Kasumi-1 (cell line): ENCODE results near the gene NTRK2.

Source experiments
- DNase-seq, 2 experiments: peaks; one replicate each; lab custom pipeline; 2025; lab: John Stamatoyannopoulos, UW

NTRK2 gene

GRCh38 chr9:84681516-84682285, 12.2 kb downstream of the NTRK2 start:
- DNase-seq = no peak

- DNase-seq = no peak
These were observed 16.5 kb downstream of the NTRK2 start for GRCh38 chr9:84686068-84686467.

DNA sequence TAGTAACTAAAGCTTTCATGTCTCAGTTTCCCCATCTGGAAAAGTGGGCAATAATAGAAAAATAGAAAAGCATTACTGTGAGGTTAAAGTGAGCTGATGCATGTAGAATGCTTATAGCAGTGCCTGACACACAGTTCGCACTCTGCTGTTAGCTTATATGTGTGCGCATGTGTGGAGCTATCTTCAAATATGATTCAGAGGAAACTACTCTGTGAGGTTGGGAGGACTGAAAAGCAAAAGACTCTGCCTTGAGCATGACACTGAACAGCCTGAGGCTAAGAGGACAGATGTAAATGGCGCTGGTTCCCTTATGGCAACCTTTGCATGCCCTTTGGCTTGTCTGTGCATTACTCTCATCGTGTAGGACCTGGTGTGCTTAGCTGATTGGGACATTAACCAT, 19.4 kb downstream of the NTRK2 start:
- DNase-seq = no peak

- no peak for DNase-seq
These were observed 22.1 kb downstream of the NTRK2 start for GRCh38 chr9:84691634-84692033.

DNA sequence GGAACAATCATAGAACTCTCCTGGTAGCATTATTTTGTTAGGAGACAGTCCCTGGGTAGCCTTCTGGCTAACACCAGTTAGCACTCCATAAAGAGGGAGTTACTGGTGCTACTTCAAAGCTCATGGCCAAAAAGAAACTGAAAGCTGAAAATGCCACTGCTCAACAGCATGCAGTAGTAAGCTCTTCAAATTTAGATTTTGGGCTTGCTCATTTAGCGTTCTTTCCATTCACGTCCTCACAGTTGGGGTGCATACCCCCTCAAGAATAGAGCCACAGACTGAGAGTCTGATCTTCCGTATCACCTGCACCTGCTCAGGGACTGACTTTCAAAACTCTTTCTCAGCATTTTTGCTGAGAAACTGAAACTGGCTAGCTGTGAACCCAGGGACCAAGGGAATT, 24.7 kb downstream of the NTRK2 start:
- no peak for DNase-seq

DNA sequence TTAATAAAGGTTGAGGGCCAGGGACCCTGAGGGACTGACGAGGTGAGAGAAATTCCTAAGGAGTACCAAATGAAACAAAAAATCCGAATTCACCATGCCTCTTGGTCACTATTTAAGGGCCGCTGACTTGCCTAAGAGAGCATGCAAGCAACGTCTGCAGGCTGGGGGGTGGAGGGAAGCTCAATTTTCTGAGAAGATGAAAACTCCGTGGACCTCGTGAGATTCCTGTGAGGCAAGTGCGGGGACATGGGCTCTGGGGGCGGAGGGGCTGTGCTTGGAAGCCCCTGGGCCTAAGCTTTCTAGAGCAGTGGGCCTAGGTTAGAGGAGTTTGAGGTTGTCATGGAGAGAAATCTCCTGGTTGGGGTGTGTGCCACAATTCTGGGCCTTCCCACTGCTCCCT, 27.5 kb downstream of the NTRK2 start:
- DNase-seq = no peak

GRCh38 chr9:84697509-84698114, 28.1 kb downstream of the NTRK2 start:
- peak; percentile 27 to 55 for DNase-seq

DNA sequence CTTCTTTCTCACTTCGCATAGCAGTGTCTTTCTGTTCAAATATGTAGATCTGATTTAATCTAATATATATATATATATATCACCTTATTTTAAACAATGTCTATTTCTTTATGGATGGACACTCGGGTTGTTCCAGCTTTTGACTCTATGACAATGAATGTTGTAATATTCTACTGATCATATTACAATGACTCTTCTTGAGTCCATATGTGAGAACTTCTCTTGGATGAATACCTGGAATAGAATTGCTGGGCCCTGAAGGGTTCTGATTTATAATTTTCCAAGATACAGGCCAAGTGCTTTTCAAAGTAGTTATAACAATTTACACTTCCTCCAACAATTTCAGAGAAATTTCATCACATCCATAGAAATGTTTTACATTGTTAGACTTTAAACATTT, 28.8 kb downstream of the NTRK2 start:
- DNase-seq = no peak

GRCh38 chr9:84699984-84700383, 30.5 kb downstream of the NTRK2 start:
- DNase-seq = no peak

DNA sequence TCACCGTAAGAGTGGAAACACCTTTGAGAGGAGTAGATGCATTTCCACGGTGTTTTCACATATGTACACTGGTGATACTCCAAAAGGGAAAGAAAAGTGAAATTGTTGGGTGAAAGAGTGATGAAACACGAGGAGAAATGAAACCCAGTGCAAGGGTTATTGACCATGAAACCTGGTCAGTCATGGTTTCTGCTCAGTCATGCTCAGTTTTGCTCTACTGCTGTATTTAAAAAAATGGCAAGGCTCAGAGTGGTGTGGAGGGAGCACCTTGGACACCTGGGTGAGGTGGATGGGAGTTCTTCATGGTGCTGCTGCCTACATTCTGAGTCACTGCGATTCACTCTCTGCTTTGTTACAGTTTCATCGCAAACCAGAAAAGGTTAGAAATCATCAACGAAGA, 32.3 kb downstream of the NTRK2 start:
- DNase-seq = no peak

- DNase-seq = no peak
These were observed 32.9 kb downstream of the NTRK2 start for GRCh38 chr9:84702471-84702870.

- no peak for DNase-seq
These were observed 34.3 kb downstream of the NTRK2 start for GRCh38 chr9:84703793-84704192.

GRCh38 chr9:84705128-84705527, 35.6 kb downstream of the NTRK2 start:
- DNase-seq = no peak

DNA sequence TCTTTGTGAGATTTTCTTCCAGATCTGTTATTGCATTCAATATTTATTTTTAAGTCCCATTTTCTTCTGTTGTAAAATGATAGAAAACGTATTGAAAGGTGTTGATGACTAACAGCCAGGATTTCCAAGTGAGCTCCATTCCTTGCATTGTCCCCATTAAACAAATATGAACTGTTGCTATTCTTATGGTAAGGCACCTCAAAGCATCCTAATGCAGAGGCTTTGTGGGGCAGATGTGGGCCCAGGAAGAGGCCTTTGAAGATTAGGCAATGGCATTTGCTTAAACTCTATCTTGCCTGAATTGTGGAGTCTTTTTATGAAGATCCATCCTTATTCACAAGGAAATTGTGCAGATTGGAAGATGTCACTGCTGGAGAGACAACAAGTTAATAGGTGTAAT, 38.9 kb downstream of the NTRK2 start:
- DNase-seq = no peak

GRCh38 chr9:84709056-84709455, 39.5 kb downstream of the NTRK2 start:
- no peak for DNase-seq

DNA sequence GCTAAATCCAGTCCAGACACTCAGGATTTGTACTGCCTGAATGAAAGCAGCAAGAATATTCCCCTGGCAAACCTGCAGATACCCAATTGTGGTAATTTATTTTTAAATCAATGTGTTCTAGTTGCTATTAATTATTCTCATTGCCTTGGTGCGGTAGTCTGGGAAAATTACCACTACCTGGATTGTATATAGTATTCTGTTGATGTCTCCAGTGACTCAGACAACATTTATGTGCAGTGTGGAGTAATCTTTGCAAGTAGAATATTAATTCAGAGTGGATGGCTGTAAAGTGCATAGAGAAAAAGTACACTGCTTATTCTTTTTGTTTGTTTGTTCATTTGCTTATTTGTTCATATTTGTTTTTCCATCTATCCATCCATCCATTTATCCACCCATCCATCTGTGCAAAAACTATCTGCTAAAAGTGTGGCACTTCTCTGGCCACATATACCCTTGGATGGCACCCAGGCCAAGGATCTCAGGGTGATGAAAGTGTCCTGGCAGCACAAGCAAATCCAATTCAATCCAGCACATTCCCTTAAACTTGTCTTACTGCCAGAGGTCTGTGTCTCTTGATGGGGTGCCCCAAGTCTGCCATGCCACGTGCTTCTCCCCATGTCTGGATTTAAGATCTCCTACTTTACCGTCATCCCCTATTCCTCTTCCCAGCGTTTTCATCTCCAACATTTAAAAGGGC, 41.3 kb downstream of the NTRK2 start:
- no peak for DNase-seq

DNA sequence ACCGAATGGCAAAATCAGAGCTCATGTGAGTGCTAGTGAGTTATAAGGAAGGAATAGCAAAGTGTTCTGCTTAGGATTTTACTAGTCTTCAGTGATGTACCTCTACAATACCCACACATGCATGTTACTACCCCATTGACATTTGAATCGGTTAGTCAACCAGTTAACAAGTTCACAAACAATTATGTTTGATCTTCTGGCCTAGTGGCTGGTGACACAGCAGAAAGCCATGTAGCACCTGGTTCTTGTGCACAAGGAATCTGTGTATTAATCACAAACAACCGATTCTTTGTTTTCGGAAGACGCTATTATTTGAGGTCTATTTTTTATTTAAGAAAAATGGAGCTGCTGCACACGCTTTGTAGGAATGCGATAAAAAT, 41.9 kb downstream of the NTRK2 start:
- no peak for DNase-seq

GRCh38 chr9:84711936-84712335, 42.4 kb downstream of the NTRK2 start:
- DNase-seq = no peak

GRCh38 chr9:84716217-84716616, 46.7 kb downstream of the NTRK2 start:
- no peak for DNase-seq

DNA sequence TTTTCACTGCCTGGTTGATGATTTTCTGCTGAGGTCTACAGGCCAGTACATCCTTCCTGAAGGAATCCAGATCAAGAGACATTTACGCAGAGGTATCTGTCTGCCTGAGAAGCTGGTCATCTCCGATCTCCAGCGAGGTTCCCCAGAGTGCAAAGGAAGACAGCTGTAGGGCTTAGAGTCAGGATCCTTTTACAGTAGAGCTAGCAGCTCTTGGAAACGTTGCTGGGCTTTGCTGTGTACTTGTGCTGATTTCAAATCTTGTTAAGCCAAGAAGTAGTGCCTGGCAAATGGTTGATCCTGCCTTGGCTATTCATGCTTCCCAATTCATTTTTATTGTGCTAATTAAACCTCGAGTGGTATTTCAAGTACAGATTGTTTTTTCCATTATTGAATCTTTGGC, 48.9 kb downstream of the NTRK2 start:
- no peak for DNase-seq

- DNase-seq = no peak
These were observed 53.0 kb downstream of the NTRK2 start for GRCh38 chr9:84722388-84722989.

GRCh38 chr9:84723426-84723825, 53.9 kb downstream of the NTRK2 start:
- DNase-seq = no peak

GRCh38 chr9:84731696-84732095, 62.2 kb downstream of the NTRK2 start:
- no peak for DNase-seq
